GM19193 (cell line): Measurements from ENCODE around the gene ABLIM2.

Experiments
- POLR2A ChIP-seq: IDR thresholded peaks from 4 replicates; pipeline ENCODE4 v1.6.1; 2011; ENCODE audit not compliant: insufficient read depth, insufficient read length; ENCODE audit errors: extremely low read depth

ABLIM2 gene

GRCh38 chr4:8160233-8160560 lies 1.6 kb upstream of the ABLIM2 start:
- TF ChIP-seq POLR2A = no peak

GRCh38 chr4:8159537-8160232 lies 1.1 kb upstream of the ABLIM2 start:
- TF ChIP-seq POLR2A = no peak

GRCh38 chr4:8157944-8158709 lies 486 bp downstream of the ABLIM2 start:
- no peak for TF ChIP-seq POLR2A

GRCh38 chr4:8157496-8157895 lies 1.1 kb downstream of the ABLIM2 start:
- no peak for TF ChIP-seq POLR2A

- TF ChIP-seq POLR2A = no peak
Observed at GRCh38 chr4:8156617-8157016, 2.0 kb downstream of the ABLIM2 start.

GRCh38 chr4:8155660-8156421 lies 2.8 kb downstream of the ABLIM2 start:
- TF ChIP-seq POLR2A = no peak

- TF ChIP-seq POLR2A = no peak
Observed at GRCh38 chr4:8155048-8155447, 3.6 kb downstream of the ABLIM2 start.

- no peak for TF ChIP-seq POLR2A
Observed at GRCh38 chr4:8153441-8153840, 5.2 kb downstream of the ABLIM2 start.

- no peak for TF ChIP-seq POLR2A
Observed at GRCh38 chr4:8152865-8153257, 5.8 kb downstream of the ABLIM2 start.

- no peak for TF ChIP-seq POLR2A
Observed at GRCh38 chr4:8152090-8152864, 6.3 kb downstream of the ABLIM2 start.

GRCh38 chr4:8151165-8151650 lies 7.4 kb downstream of the ABLIM2 start:
- no peak for TF ChIP-seq POLR2A

GRCh38 chr4:8150152-8151090 lies 8.2 kb downstream of the ABLIM2 start:
- no peak for TF ChIP-seq POLR2A

GRCh38 chr4:8149664-8150063 lies 8.9 kb downstream of the ABLIM2 start:
- TF ChIP-seq POLR2A = no peak
